Dendritic cell treated with granulocyte-macrophage colony-stimulating factor and Interleukin-4, amounts not matched to agents 40 ng/mL and 50 ng/mL, for 4 days (primary cell): ENCODE data around the gene SAMD7.
A peak's percentile ranks its signal among the peaks of the same experiment; 100 is the strongest.

Experiments used
- H3K27ac Mint-ChIP-seq: one replicate; pipeline ENCODE4 v1.8.0; 2022; ENCODE audit warnings: mild to moderate bottlenecking, mixed read lengths
- H3K27me3 Mint-ChIP-seq: one replicate; pipeline ENCODE4 v1.8.0; 2022; ENCODE audit warnings: mild to moderate bottlenecking, mixed read lengths
- H3K36me3 Mint-ChIP-seq: one replicate; pipeline ENCODE4 v1.8.0; 2022; ENCODE audit warnings: low read depth, mixed read lengths
- H3K4me1 Mint-ChIP-seq: one replicate; pipeline ENCODE4 v1.8.0; 2022; ENCODE audit warnings: low read depth, mixed read lengths
- H3K4me3 Mint-ChIP-seq: one replicate; pipeline ENCODE4 v1.8.0; 2022; ENCODE audit warnings: mild to moderate bottlenecking, moderate library complexity, mixed read lengths
- H3K9me3 Mint-ChIP-seq: one replicate; pipeline ENCODE4 v1.8.0; 2022; ENCODE audit warnings: mixed read lengths
- intact Hi-C: fragments of 100-400 bp; cut with micrococcal nuclease; formaldehyde crosslinking; loops from one replicate; pipeline ENCODE4 v1.15.0; 2022

Gene SAMD7

GRCh38 chr3:169965562-169966427, 54.4 kb downstream of the SAMD7 start:
- H3K9me3 Mint-ChIP-seq: no peaks in the 10 kb centered on the region
- H3K36me3 Mint-ChIP-seq: peaks cover 9% of the 10 kb centered on the region
- peaks cover 37% of the 10 kb centered on the region for H3K4me1 Mint-ChIP-seq
- peaks cover 3% of the 10 kb centered on the region for H3K27me3 Mint-ChIP-seq
- H3K4me3 Mint-ChIP-seq: peak overlapping the region; percentile 92
- H3K27ac Mint-ChIP-seq: peak overlapping the region; percentile 96
- intact Hi-C loops: loop anchor here (2.0 to 10.0 kb wide), 4 partner anchors 72 to 909 kb away; partner anchors contain the start of genes GPR160 and RPL22L1

GRCh38 chr3:169966428-169966950, 55.1 kb downstream of the SAMD7 start, which contains the start of gene SEC62:
Gene SEC62 (plus strand): TSS chr3:169966807. CDS start chr3:169966823, 16 bp downstream.
- peaks cover 9% of the 10 kb centered on the region for H3K36me3 Mint-ChIP-seq
- H3K27me3 Mint-ChIP-seq: peaks cover 3% of the 10 kb centered on the region
- peak within 1 kb of the TSS; percentile 92 for H3K4me3 Mint-ChIP-seq
- intact Hi-C loops: loop anchor here (2.0 to 10.0 kb wide), 4 partner anchors 71 to 908 kb away; partner anchors contain the start of genes GPR160 and RPL22L1
- H3K4me1 Mint-ChIP-seq: peaks cover 44% of the 10 kb centered on the region
- no peaks in the 10 kb centered on the region for H3K9me3 Mint-ChIP-seq
- H3K27ac Mint-ChIP-seq: peak within 1 kb of the TSS; percentile 96

- Mint-ChIP-seq H3K9me3 (no peaks in the 10 kb centered on the region), H3K36me3 (peaks cover 9% of the 10 kb centered on the region), H3K27ac (peak overlapping the region; percentile 96), H3K4me1 (peaks cover 51% of the 10 kb centered on the region), H3K27me3 (peaks cover 3% of the 10 kb centered on the region), H3K4me3 (peak overlapping the region; percentile 92)
- intact Hi-C loops: loop anchor here (2.0 to 10.0 kb wide), 4 partner anchors 70 to 908 kb away; partner anchors contain the start of genes GPR160 and RPL22L1
These were observed 55.9 kb downstream of the SAMD7 start for GRCh38 chr3:169966951-169967915.

- H3K4me3 Mint-ChIP-seq: no peak overlapping the region
- intact Hi-C loops: loop anchor here (5.0 to 10.0 kb wide), 3 partner anchors 69 to 906 kb away; partner anchors contain the start of genes GPR160 and RPL22L1
These were observed 57.0 kb downstream of the SAMD7 start for GRCh38 chr3:169968224-169968885.

GRCh38 chr3:169969174-169970095, 58.1 kb downstream of the SAMD7 start:
- peaks cover 54% of the 10 kb centered on the region for H3K4me1 Mint-ChIP-seq
- H3K27ac Mint-ChIP-seq: peak overlapping the region; percentile 18
- H3K9me3 Mint-ChIP-seq: no peaks in the 10 kb centered on the region
- intact Hi-C loops: loop anchor here (5.0 to 10.0 kb wide), 4 partner anchors 68 to 905 kb away; partner anchors contain the start of genes GPR160 and RPL22L1
- no peak overlapping the region for H3K4me3 Mint-ChIP-seq
- H3K36me3 Mint-ChIP-seq: peaks cover 17% of the 10 kb centered on the region
- H3K27me3 Mint-ChIP-seq: peaks cover 2% of the 10 kb centered on the region

More at GRCh38 chr3:169968224-169968885, 57.0 kb downstream of the SAMD7 start:
- peaks cover 9% of the 10 kb centered on the region for H3K36me3 Mint-ChIP-seq
- H3K4me1 Mint-ChIP-seq: peaks cover 54% of the 10 kb centered on the region
- H3K9me3 Mint-ChIP-seq: no peaks in the 10 kb centered on the region
- peaks cover 3% of the 10 kb centered on the region for H3K27me3 Mint-ChIP-seq
- peak overlapping the region; percentile 96 for H3K27ac Mint-ChIP-seq

- Mint-ChIP-seq H3K27me3 (no peaks in the 10 kb centered on the region), H3K4me1 (peaks cover 53% of the 10 kb centered on the region), H3K36me3 (peaks cover 25% of the 10 kb centered on the region), H3K27ac (no peak overlapping the region), H3K4me3 (no peak overlapping the region), H3K9me3 (no peaks in the 10 kb centered on the region)
- intact Hi-C loops: loop anchor here (5.0 kb wide), 1 partner anchor 194 kb away; no protein-coding TSS in a partner anchor
These were observed 59.5 kb downstream of the SAMD7 start for GRCh38 chr3:169970847-169971246.

- peaks cover 29% of the 10 kb centered on the region for H3K36me3 Mint-ChIP-seq
- intact Hi-C loops: loop anchor here (5.0 kb wide), 1 partner anchor 194 kb away; no protein-coding TSS in a partner anchor
- no peak overlapping the region for H3K4me3 Mint-ChIP-seq
- H3K27ac Mint-ChIP-seq: no peak overlapping the region
- no peaks in the 10 kb centered on the region for H3K27me3 Mint-ChIP-seq
- no peaks in the 10 kb centered on the region for H3K9me3 Mint-ChIP-seq
- peaks cover 47% of the 10 kb centered on the region for H3K4me1 Mint-ChIP-seq
These were observed 60.1 kb downstream of the SAMD7 start for GRCh38 chr3:169971522-169971921.

- no peaks in the 10 kb centered on the region for H3K9me3 Mint-ChIP-seq
- intact Hi-C loops: loop anchor here (10.0 kb wide), 2 partner anchors 115 to 195 kb away; no protein-coding TSS in a partner anchor
- H3K27ac Mint-ChIP-seq: peak overlapping the region; percentile 24
These were observed 68.7 kb downstream of the SAMD7 start for GRCh38 chr3:169980055-169980454.

GRCh38 chr3:169984292-169984691, 72.9 kb downstream of the SAMD7 start:
- Mint-ChIP-seq H3K9me3 (no peaks in the 10 kb centered on the region), H3K27me3 (no peaks in the 10 kb centered on the region), H3K36me3 (peaks cover 80% of the 10 kb centered on the region), H3K27ac (no peak overlapping the region), H3K4me1 (peaks cover 10% of the 10 kb centered on the region), H3K4me3 (no peak overlapping the region)
- intact Hi-C loops: loop anchor here (10.0 kb wide), 2 partner anchors 111 to 191 kb away; no protein-coding TSS in a partner anchor

More at GRCh38 chr3:169980055-169980454, 68.7 kb downstream of the SAMD7 start:
- Mint-ChIP-seq H3K4me1 (peaks cover 13% of the 10 kb centered on the region), H3K36me3 (peaks cover 76% of the 10 kb centered on the region), H3K27me3 (no peaks in the 10 kb centered on the region), H3K4me3 (no peak overlapping the region)
